Measurements from ENCODE around the gene MTG2. TPM values are rescaled to one million over a fixed set of nuclear protein-coding genes. Genes with fewer than 3 reads are reported as not detected.

The MTG2 gene
- total RNA-seq, 1 experiment from 2014 or later: 33.9 TPM

- Histone ChIP-seq H3K4me3 (ENCODE audit: low read length) (peak overlapping the region; percentile 89), H3K27ac (ENCODE audit: low read length) (0 out of 2 replicates have a peak overlapping the region, but pooled peaks have one; percentile 13), H3K9me3 (ENCODE audit: low read length) (no peaks in the 10 kb centered on the region), H3K9me2 (replicated peaks; ENCODE audit: low read length) (no peaks in the 10 kb centered on the region), H3K36me3 (ENCODE audit: low read depth, low read length) (0 out of 2 replicates have a peak, but pooled peaks cover 3% of the 10 kb centered on the region), H3K79me2 (ENCODE audit: low read length) (peaks cover 57% of the 10 kb centered on the region), H3K4me1 (ENCODE audit: insufficient read depth, low read length) (peaks cover 29% of the 10 kb centered on the region), H3F3A (ENCODE audit: low read length, unreplicated experiment) (no peaks in the 10 kb centered on the region), H3K27me3 (ENCODE audit: low read length) (no peaks in the 10 kb centered on the region), H4K20me1 (ENCODE audit: low read length) (peaks cover 23% of the 10 kb centered on the region; the same call in 1 of the 2 replicates), H3K4me2 (ENCODE audit: low read length) (peak overlapping the region; percentile 99), H3K9ac (ENCODE audit: low read length) (peak overlapping the region; percentile 74), H2AFZ (ENCODE audit: low read length) (peak overlapping the region; percentile 59)
- DNase-seq (no peak), ATAC-seq (no peak)
- BruUV-seq (replicated peaks): TSS peak; percentile 42
- TF ChIP-seq EZH2phosphoT487 (IDR thresholded peaks at IDR 0.05; ENCODE audit: borderline replicate concordance, low read length): no peak
- no peak for TF ChIP-seq EZH2 (IDR thresholded peaks at IDR 0.05; ENCODE audit: low read length, unreplicated experiment)
- TF ChIP-seq, protein P1, sequence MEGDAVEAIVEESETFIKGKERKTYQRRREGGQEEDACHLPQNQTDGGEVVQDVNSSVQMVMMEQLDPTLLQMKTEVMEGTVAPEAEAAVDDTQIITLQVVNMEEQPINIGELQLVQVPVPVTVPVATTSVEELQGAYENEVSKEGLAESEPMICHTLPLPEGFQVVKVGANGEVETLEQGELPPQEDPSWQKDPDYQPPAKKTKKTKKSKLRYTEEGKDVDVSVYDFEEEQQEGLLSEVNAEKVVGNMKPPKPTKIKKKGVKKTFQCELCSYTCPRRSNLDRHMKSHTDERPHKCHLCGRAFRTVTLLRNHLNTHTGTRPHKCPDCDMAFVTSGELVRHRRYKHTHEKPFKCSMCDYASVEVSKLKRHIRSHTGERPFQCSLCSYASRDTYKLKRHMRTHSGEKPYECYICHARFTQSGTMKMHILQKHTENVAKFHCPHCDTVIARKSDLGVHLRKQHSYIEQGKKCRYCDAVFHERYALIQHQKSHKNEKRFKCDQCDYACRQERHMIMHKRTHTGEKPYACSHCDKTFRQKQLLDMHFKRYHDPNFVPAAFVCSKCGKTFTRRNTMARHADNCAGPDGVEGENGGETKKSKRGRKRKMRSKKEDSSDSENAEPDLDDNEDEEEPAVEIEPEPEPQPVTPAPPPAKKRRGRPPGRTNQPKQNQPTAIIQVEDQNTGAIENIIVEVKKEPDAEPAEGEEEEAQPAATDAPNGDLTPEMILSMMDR (conservative IDR thresholded peaks at IDR 0.05; ENCODE audit: low read depth, low read length): no peak
- ChIA-PET POLR2A (ENCODE audit: unreplicated experiment) (no interaction called here), CTCF (no interaction called here)
- intact Hi-C loops (cut with micrococcal nuclease): loop anchor here (2.0 kb wide), 1 partner anchor 57 kb away; the partner anchor contains the start of gene MTG2
Observed at GRCh38 chr20:62239278-62239879, 56.6 kb downstream of the MTG2 start.

DNA sequence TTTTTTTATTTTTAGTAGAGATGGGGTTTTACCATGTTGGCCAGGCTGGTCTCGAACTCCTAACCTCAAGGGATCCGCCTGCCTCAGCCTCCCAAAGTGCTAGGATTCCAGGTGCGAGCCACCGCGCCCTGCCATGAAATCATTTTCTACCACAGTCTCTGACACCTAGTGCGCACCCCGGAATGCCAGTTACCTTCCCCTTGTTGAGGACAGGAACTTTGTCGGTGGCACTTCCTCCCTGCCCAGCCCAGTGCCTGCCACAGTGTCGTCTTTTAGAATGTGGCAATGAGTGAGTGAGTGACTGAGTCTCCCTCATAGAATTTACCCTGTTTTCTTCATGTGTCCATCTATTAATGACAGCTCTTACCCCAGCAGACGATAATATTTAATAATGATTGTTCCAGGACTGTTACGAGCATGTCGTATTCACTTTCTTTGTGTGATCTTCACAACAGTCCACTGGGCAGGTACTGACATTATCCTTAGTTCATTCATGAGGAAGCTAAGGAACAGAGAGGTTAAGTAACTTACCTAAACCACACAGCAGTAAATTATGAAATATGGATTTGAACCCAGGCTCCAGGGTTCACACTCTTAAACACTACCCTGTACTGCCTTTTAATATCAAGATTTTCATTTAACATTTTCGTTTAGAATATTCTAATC, 57.3 kb downstream of the MTG2 start:
- ChIA-PET POLR2A (ENCODE audit: unreplicated experiment) (no interaction called here), CTCF (no interaction called here)
- H3K36me3 ChIP-seq (ENCODE audit: low read depth, low read length): 0 out of 2 replicates have a peak, but pooled peaks cover 8% of the 10 kb centered on the region
- no TSS peak for BruUV-seq (replicated peaks)
- DNase-seq (no peak), ATAC-seq (no peak)
- no peak overlapping the region for H2AFZ ChIP-seq (ENCODE audit: low read length)
- H3K9ac ChIP-seq (ENCODE audit: low read length): no peak overlapping the region
- H3K4me2 ChIP-seq (ENCODE audit: low read length): peak overlapping the region; percentile 99
- H4K20me1 ChIP-seq (ENCODE audit: low read length): peaks cover 23% of the 10 kb centered on the region; the same call in 1 of the 2 replicates
- no peaks in the 10 kb centered on the region for H3K9me2 ChIP-seq (replicated peaks; ENCODE audit: low read length)
- H3K4me1 ChIP-seq (ENCODE audit: insufficient read depth, low read length): peaks cover 29% of the 10 kb centered on the region
- peak overlapping the region; percentile 89; the same call in 1 of the 2 replicates for H3K4me3 ChIP-seq (ENCODE audit: low read length)
- no peaks in the 10 kb centered on the region for H3F3A ChIP-seq (ENCODE audit: low read length, unreplicated experiment)
- H3K79me2 ChIP-seq (ENCODE audit: low read length): peaks cover 65% of the 10 kb centered on the region
- no peaks in the 10 kb centered on the region for H3K27me3 ChIP-seq (ENCODE audit: low read length)
- intact Hi-C loops (cut with micrococcal nuclease): no loop called here
- H3K9me3 ChIP-seq (ENCODE audit: low read length): no peaks in the 10 kb centered on the region
- TF ChIP-seq, protein P1 (conservative IDR thresholded peaks at IDR 0.05; ENCODE audit: low read depth, low read length): no peak
- TF ChIP-seq EZH2phosphoT487 (IDR thresholded peaks at IDR 0.05; ENCODE audit: borderline replicate concordance, low read length) (no peak), EZH2 (IDR thresholded peaks at IDR 0.05; ENCODE audit: low read length, unreplicated experiment) (no peak)
- no peak overlapping the region for H3K27ac ChIP-seq (ENCODE audit: low read length)

GRCh38 chr20:62241506-62241905, 58.7 kb downstream of the MTG2 start:
- intact Hi-C loops (cut with micrococcal nuclease): no loop called here
- Histone ChIP-seq H3K4me3 (ENCODE audit: low read length) (no peak overlapping the region), H2AFZ (ENCODE audit: low read length) (no peak overlapping the region), H4K20me1 (ENCODE audit: low read length) (peaks cover 34% of the 10 kb centered on the region; the same call in 1 of the 2 replicates), H3K4me2 (ENCODE audit: low read length) (no peak overlapping the region), H3K9me2 (replicated peaks; ENCODE audit: low read length) (no peaks in the 10 kb centered on the region), H3F3A (ENCODE audit: low read length, unreplicated experiment) (no peaks in the 10 kb centered on the region), H3K27me3 (ENCODE audit: low read length) (no peaks in the 10 kb centered on the region), H3K36me3 (ENCODE audit: low read depth, low read length) (0 out of 2 replicates have a peak, but pooled peaks cover 8% of the 10 kb centered on the region), H3K27ac (ENCODE audit: low read length) (no peak overlapping the region), H3K4me1 (ENCODE audit: insufficient read depth, low read length) (peaks cover 29% of the 10 kb centered on the region), H3K9me3 (ENCODE audit: low read length) (no peaks in the 10 kb centered on the region), H3K9ac (ENCODE audit: low read length) (no peak overlapping the region), H3K79me2 (ENCODE audit: low read length) (peaks cover 78% of the 10 kb centered on the region)
- no peak for DNase-seq
- no peak for ATAC-seq
- no peak for TF ChIP-seq EZH2phosphoT487 (IDR thresholded peaks at IDR 0.05; ENCODE audit: borderline replicate concordance, low read length)
- TF ChIP-seq, protein P1 (conservative IDR thresholded peaks at IDR 0.05; ENCODE audit: low read depth, low read length): no peak
- no peak for TF ChIP-seq EZH2 (IDR thresholded peaks at IDR 0.05; ENCODE audit: low read length, unreplicated experiment)
- POLR2A ChIA-PET (ENCODE audit: unreplicated experiment): no interaction called here
- no TSS peak for BruUV-seq (replicated peaks)
- CTCF ChIA-PET: no interaction called here

Data from PC-3 (cell line).